NT2/D1 (cell line): ENCODE data around the gene CXADR.

Source experiments
- SUZ12 ChIP-seq: IDR thresholded peaks from 2 replicates; pipeline ENCODE4 v1.6.1; 2011; ENCODE audit not compliant: insufficient read length, insufficient read depth; ENCODE audit errors: extremely low read depth
- YY1 ChIP-seq: IDR thresholded peaks from 2 replicates; pipeline ENCODE4 v1.6.1; 2011; ENCODE audit not compliant: insufficient read length, insufficient read depth
- ZNF274 ChIP-seq: IDR thresholded peaks from 2 replicates; pipeline ENCODE4 v1.6.1; 2011; ENCODE audit warnings: mild to moderate bottlenecking, low read depth, low read length

GRCh38 chr21:17631195-17631594, 118.4 kb downstream of the CXADR start:
- TF ChIP-seq ZNF274 (no peak), SUZ12 (no peak), YY1 (no peak)
